Activated T-helper 1 cell treated with Interleukin-2 at 50 U/mL for 16 hours (primary cell): ENCODE measurements around the gene GAA.

Source experiments
- DNase-seq: peaks from one replicate; pipeline ENCODE4 v3.0.0-alpha.2; 2020; ENCODE audit warnings: low read depth

Gene GAA

GRCh38 chr17:80104321-80104955 is 3.1 kb downstream of the GAA start:
- DNase-seq, result no peak

GRCh38 chr17:80104956-80105375 is 3.6 kb downstream of the GAA start:
- no peak for DNase-seq

- DNase-seq, result no peak
Observed at GRCh38 chr17:80105762-80106161, 4.4 kb downstream of the GAA start.

GRCh38 chr17:80106176-80106575 is 4.8 kb downstream of the GAA start:
- no peak for DNase-seq

- no peak for DNase-seq
Observed at GRCh38 chr17:80106751-80107150, 5.4 kb downstream of the GAA start.

GRCh38 chr17:80107231-80108021 is 6.0 kb downstream of the GAA start:
- DNase-seq, result no peak

GRCh38 chr17:80108036-80108971 is 6.9 kb downstream of the GAA start:
- no peak for DNase-seq

- no peak for DNase-seq
Observed at GRCh38 chr17:80109066-80109660, 7.8 kb downstream of the GAA start.

- DNase-seq, result no peak
Observed at GRCh38 chr17:80109713-80110446, 8.5 kb downstream of the GAA start.

- no peak for DNase-seq
Observed at GRCh38 chr17:80110447-80110812, 9.0 kb downstream of the GAA start.

GRCh38 chr17:80110927-80111701 is 9.7 kb downstream of the GAA start:
- DNase-seq, result no peak

- DNase-seq, result no peak
Observed at GRCh38 chr17:80111702-80112470, 10.5 kb downstream of the GAA start.

- no peak for DNase-seq
Observed at GRCh38 chr17:80112471-80113032, 11.2 kb downstream of the GAA start.

- no peak for DNase-seq
Observed at GRCh38 chr17:80113033-80113484, 11.7 kb downstream of the GAA start.

GRCh38 chr17:80114758-80115157 is 13.4 kb downstream of the GAA start:
- DNase-seq, result no peak

GRCh38 chr17:80115159-80115558 is 13.8 kb downstream of the GAA start:
- DNase-seq, result no peak

GRCh38 chr17:80116276-80116920 is 15.0 kb downstream of the GAA start:
- no peak for DNase-seq

GRCh38 chr17:80116921-80117380 is 15.6 kb downstream of the GAA start:
- DNase-seq, result no peak
